WTC11 (cell line): ENCODE results near the gene CACNA1D.

Source experiments
- ESRRA ChIP-seq: sonication (generic); formaldehyde crosslinking; IDR thresholded peaks from 2 replicates; pipeline ENCODE4 v1.8.1; 2022; ENCODE audit warnings: mild to moderate bottlenecking, missing genetic modification reagents, borderline replicate concordance
- ETV6 ChIP-seq: sonication (generic); formaldehyde crosslinking; IDR thresholded peaks from 2 replicates; pipeline ENCODE4 v1.8.1; 2022; ENCODE audit warnings: mild to moderate bottlenecking, missing genetic modification reagents
- FOXJ3 ChIP-seq: sonication (generic); formaldehyde crosslinking; IDR thresholded peaks from 2 replicates; pipeline ENCODE4 v1.9.0; 2021; ENCODE audit warnings: missing genetic modification reagents, mild to moderate bottlenecking, borderline replicate concordance
- FOXP1 ChIP-seq: sonication (generic); formaldehyde crosslinking; IDR thresholded peaks from 2 replicates; pipeline ENCODE4 v1.8.0; 2022; ENCODE audit warnings: missing genetic modification reagents, mild to moderate bottlenecking, moderate library complexity, borderline replicate concordance
- HMGXB4 ChIP-seq: sonication (generic); formaldehyde crosslinking; IDR thresholded peaks from 2 replicates; pipeline ENCODE4 v1.8.1; 2023; ENCODE audit warnings: mild to moderate bottlenecking, moderate library complexity, missing genetic modification reagents
- PRDM15 ChIP-seq: sonication (generic); formaldehyde crosslinking; IDR thresholded peaks from 2 replicates; pipeline ENCODE4 v1.8.0; 2022; ENCODE audit warnings: missing genetic modification reagents
- SMAD3 ChIP-seq: sonication (generic); formaldehyde crosslinking; IDR thresholded peaks from 2 replicates; pipeline ENCODE4 v1.8.0; 2022; ENCODE audit warnings: missing genetic modification reagents, mild to moderate bottlenecking, borderline replicate concordance
- SP1 ChIP-seq: sonication (generic); formaldehyde crosslinking; conservative IDR thresholded peaks from 2 replicates; pipeline ENCODE4 v1.8.1; 2022; ENCODE audit warnings: missing genetic modification reagents
- TEAD1 ChIP-seq: sonication (generic); formaldehyde crosslinking; IDR thresholded peaks from 2 replicates; pipeline ENCODE4 v1.8.0; 2022; ENCODE audit warnings: mild to moderate bottlenecking, missing genetic modification reagents
- TF ChIP-seq, protein P1 (sequence below): sonication (generic); formaldehyde crosslinking; conservative IDR thresholded peaks from 2 replicates; pipeline ENCODE4 v1.8.1; 2022; ENCODE audit warnings: mild to moderate bottlenecking, missing genetic modification reagents
- TF ChIP-seq, protein P2 (sequence below): fragments of 200-600 bp; IDR thresholded peaks from 2 replicates; pipeline ENCODE4 v1.8.0; 2022; ENCODE audit warnings: antibody characterized with exemption
- TF ChIP-seq, protein P3 (sequence below): sonication (generic); formaldehyde crosslinking; IDR thresholded peaks from 2 replicates; pipeline ENCODE4 v1.8.0; 2023; ENCODE audit warnings: missing genetic modification reagents, mild to moderate bottlenecking, borderline replicate concordance

- TF ChIP-seq, protein P1, sequence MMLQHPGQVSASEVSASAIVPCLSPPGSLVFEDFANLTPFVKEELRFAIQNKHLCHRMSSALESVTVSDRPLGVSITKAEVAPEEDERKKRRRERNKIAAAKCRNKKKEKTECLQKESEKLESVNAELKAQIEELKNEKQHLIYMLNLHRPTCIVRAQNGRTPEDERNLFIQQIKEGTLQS = no peak
- no peak for TF ChIP-seq ESRRA (CRISPR knock-in tag)
- TF ChIP-seq SP1 = no peak
- no peak for TF ChIP-seq FOXJ3 (CRISPR knock-in tag)
- TF ChIP-seq ETV6 (CRISPR knock-in tag) = no peak
- TF ChIP-seq, protein P2, sequence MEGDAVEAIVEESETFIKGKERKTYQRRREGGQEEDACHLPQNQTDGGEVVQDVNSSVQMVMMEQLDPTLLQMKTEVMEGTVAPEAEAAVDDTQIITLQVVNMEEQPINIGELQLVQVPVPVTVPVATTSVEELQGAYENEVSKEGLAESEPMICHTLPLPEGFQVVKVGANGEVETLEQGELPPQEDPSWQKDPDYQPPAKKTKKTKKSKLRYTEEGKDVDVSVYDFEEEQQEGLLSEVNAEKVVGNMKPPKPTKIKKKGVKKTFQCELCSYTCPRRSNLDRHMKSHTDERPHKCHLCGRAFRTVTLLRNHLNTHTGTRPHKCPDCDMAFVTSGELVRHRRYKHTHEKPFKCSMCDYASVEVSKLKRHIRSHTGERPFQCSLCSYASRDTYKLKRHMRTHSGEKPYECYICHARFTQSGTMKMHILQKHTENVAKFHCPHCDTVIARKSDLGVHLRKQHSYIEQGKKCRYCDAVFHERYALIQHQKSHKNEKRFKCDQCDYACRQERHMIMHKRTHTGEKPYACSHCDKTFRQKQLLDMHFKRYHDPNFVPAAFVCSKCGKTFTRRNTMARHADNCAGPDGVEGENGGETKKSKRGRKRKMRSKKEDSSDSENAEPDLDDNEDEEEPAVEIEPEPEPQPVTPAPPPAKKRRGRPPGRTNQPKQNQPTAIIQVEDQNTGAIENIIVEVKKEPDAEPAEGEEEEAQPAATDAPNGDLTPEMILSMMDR = no peak
- TF ChIP-seq, protein P3, sequence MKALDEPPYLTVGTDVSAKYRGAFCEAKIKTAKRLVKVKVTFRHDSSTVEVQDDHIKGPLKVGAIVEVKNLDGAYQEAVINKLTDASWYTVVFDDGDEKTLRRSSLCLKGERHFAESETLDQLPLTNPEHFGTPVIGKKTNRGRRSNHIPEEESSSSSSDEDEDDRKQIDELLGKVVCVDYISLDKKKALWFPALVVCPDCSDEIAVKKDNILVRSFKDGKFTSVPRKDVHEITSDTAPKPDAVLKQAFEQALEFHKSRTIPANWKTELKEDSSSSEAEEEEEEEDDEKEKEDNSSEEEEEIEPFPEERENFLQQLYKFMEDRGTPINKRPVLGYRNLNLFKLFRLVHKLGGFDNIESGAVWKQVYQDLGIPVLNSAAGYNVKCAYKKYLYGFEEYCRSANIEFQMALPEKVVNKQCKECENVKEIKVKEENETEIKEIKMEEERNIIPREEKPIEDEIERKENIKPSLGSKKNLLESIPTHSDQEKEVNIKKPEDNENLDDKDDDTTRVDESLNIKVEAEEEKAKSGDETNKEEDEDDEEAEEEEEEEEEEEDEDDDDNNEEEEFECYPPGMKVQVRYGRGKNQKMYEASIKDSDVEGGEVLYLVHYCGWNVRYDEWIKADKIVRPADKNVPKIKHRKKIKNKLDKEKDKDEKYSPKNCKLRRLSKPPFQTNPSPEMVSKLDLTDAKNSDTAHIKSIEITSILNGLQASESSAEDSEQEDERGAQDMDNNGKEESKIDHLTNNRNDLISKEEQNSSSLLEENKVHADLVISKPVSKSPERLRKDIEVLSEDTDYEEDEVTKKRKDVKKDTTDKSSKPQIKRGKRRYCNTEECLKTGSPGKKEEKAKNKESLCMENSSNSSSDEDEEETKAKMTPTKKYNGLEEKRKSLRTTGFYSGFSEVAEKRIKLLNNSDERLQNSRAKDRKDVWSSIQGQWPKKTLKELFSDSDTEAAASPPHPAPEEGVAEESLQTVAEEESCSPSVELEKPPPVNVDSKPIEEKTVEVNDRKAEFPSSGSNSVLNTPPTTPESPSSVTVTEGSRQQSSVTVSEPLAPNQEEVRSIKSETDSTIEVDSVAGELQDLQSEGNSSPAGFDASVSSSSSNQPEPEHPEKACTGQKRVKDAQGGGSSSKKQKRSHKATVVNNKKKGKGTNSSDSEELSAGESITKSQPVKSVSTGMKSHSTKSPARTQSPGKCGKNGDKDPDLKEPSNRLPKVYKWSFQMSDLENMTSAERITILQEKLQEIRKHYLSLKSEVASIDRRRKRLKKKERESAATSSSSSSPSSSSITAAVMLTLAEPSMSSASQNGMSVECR = no peak
- no peak for TF ChIP-seq HMGXB4 (CRISPR knock-in tag)
- no peak for TF ChIP-seq SMAD3 (CRISPR knock-in tag)
- TF ChIP-seq TEAD1 (CRISPR knock-in tag) = no peak
- no peak for TF ChIP-seq PRDM15 (CRISPR knock-in tag)
- TF ChIP-seq FOXP1 = no peak
Measured at GRCh38 chr3:53489787-53490458, 4.5 kb upstream of the CACNA1D start.
